ENCODE measurements around the gene ATG13.

The ATG13 gene

DNA sequence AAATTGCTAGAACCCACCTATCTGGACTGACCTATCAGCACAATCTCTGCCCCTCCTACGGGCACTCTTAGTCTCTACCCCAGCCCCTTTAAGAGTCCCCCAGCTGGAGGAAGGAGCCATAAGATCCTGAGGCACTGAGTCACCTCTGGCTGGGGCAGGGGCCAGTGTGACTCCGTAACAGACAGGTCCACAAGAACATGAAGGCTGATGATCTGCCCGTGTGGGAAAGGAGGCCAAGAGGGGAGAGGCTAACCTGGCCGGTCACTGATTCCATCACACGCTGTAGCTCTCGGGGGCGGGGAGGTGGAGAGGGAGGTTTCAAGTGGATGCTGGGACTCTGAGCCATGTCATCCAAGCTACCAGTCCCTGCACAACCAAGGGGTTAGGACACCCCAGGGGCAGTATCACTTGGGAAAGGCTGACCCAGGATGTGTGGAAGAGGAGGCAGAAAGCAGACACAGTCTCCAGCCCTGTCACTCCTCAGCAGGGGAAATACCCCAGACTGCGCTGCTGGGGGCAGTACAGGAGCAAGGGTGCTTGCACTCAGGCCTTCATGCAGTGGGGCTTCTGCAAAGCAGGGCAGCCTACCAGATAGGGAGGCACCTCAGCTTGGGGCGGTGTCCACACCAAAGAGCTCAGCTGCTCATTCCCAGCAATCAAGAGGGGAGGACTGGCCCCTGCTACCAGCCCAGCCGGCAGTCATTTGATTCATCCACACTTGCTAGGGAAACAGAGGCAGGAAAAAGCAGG, 60.8 kb downstream of the ATG13 start:
- Histone ChIP-seq H3K4me2 (ENCODE audit: low read length) (no peak overlapping the region), H3K4me1 (ENCODE audit: control insufficient read depth, insufficient read depth, low read length) (peaks cover 32% of the 10 kb centered on the region), H3K4me3 (ENCODE audit: low read length) (no peak overlapping the region), H3K27me3 (ENCODE audit: control insufficient read depth, insufficient read depth, low read length) (no peaks in the 10 kb centered on the region), H3K9me3 (replicated peaks; ENCODE audit: low read length) (no peaks in the 10 kb centered on the region), H3K36me3 (ENCODE audit: insufficient read depth, low read length) (peaks cover 68% of the 10 kb centered on the region), H3K9ac (ENCODE audit: low read depth, low read length) (no peak overlapping the region)

DNA sequence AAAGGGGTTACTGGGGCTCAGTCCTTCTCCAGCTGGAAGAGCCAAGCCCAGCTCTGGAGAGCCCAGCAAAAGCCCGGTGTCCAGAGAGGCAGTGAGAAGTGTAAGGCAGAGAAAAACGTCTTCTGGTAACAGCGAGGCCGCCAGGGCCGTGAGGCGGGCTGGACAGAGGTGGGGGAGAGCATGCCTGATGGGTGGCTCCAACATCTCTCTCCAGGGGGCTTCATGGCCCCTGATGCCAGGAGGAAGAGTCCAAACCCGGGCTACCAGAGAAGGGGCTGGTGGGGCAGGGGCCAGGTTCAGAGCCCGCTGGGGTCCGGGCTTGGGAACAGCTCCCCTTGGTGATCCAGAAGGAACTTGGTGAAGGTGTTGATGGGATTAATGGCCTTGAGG, 61.4 kb downstream of the ATG13 start:
- H3K4me3 ChIP-seq (ENCODE audit: low read length), result no peak overlapping the region
- no peak overlapping the region for H3K9ac ChIP-seq (ENCODE audit: low read depth, low read length)
- no peak overlapping the region for H3K4me2 ChIP-seq (ENCODE audit: low read length)
- H3K36me3 ChIP-seq (ENCODE audit: insufficient read depth, low read length), result peaks cover 64% of the 10 kb centered on the region
- H3K9me3 ChIP-seq (replicated peaks; ENCODE audit: low read length), result no peaks in the 10 kb centered on the region
- H3K4me1 ChIP-seq (ENCODE audit: control insufficient read depth, insufficient read depth, low read length), result peaks cover 32% of the 10 kb centered on the region
- H3K27me3 ChIP-seq (ENCODE audit: control insufficient read depth, insufficient read depth, low read length), result no peaks in the 10 kb centered on the region

DNA sequence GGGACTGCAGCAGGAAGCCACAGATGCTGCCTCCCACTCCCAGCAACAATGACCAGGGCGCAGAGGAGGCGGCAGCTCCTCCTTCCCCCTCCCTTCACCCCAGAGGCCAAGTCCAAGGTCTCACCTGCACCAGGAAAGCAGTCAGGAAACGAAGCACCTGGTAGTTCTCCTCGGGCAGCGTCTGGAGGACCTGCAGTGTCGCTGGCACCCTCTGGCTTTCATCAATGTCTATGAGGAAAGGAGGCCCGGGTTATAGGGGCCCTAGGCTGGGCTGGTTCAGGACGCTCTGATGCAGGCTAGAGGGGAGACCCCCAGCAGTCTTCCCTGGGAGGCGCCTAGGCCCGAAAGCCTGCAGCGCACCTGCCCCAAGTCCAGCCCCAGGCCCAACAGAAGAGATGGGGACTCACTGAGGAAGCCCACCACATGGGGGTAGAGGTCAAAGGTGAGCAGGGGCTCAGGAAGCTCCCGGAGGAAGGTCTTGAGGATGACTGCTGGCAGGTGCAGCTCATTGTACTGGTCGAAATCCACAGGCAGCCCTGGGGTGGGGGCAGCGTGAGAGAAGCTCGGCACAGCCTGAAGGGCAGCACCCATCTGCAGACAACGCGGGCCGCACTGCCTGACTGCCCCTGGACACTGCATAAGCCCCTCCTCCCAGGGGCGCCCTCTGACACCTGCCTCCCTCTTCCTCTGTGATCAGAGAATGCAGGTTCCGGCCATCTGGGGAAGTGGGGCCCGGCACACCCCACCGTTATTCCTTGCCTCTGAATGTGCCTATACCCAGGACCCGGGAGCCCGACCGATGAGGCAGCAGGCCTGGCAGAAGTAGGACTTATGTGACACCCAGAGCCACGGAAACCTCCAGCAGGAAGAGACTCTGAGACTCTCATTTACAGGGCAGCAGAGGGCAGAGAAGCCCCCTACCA, 62.1 kb downstream of the ATG13 start:
- no peak overlapping the region for H3K9ac ChIP-seq (ENCODE audit: low read depth, low read length)
- no peaks in the 10 kb centered on the region for H3K27me3 ChIP-seq (ENCODE audit: control insufficient read depth, insufficient read depth, low read length)
- peaks cover 68% of the 10 kb centered on the region for H3K36me3 ChIP-seq (ENCODE audit: insufficient read depth, low read length)
- H3K4me3 ChIP-seq (ENCODE audit: low read length), result no peak overlapping the region
- no peaks in the 10 kb centered on the region for H3K9me3 ChIP-seq (replicated peaks; ENCODE audit: low read length)
- H3K4me1 ChIP-seq (ENCODE audit: control insufficient read depth, insufficient read depth, low read length), result peaks cover 36% of the 10 kb centered on the region
- H3K4me2 ChIP-seq (ENCODE audit: low read length), result no peak overlapping the region

DNA sequence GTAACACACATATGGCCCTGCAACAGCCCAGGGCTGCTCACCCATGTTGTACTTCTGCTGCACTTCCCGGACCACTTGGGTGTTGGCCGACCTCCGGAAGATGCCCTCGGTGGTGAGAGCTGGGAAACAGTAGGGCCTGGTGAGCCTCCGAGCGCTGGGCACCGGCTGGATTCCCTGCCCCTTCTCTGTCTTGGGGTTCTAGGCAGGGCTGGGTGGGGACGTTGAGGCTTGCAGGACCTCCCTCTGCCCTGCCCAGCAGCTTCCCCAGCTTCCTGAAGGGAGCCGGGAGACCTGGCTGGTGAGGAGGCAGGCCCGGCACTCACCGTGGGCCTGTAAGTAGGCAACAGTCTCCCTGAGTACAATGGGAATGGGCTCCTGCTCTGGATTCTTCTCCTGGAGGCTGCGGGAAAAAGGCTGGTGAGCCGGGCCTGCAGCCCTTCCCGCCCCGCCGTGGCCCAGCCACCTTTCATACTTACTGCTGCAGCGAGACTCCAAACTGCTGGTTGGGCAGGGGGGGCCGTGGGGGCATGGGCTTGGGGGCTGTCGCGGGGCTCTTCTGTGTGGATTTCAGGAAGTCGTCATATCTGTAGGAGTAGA, 62.9 kb downstream of the ATG13 start:
- H3K9me3 ChIP-seq (replicated peaks; ENCODE audit: low read length), result no peaks in the 10 kb centered on the region
- peaks cover 28% of the 10 kb centered on the region for H3K4me1 ChIP-seq (ENCODE audit: control insufficient read depth, insufficient read depth, low read length)
- H3K36me3 ChIP-seq (ENCODE audit: insufficient read depth, low read length), result peaks cover 70% of the 10 kb centered on the region
- H3K9ac ChIP-seq (ENCODE audit: low read depth, low read length), result no peak overlapping the region
- no peaks in the 10 kb centered on the region for H3K27me3 ChIP-seq (ENCODE audit: control insufficient read depth, insufficient read depth, low read length)
- H3K4me2 ChIP-seq (ENCODE audit: low read length), result no peak overlapping the region
- no peak overlapping the region for H3K4me3 ChIP-seq (ENCODE audit: low read length)

DNA sequence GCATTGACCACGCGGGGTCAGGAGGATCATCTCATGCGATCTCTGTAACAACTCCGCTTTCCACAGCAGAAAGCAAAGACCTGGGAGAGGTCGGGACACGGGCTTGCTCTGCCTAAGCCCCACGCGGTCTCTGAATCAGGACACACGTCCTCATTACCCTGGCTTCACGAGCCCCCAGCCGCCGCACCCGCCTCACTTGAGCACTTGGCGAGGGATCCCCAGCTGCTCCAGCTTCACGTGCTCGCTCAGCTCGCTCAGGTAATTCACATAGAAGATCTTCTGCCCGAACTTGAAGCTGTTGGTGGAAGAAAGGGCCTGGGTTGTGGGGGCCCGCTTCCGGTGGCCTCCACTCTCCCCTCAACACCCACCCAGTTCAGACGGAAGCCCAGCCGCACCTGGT, 63.5 kb downstream of the ATG13 start:
- Histone ChIP-seq H3K9me3 (replicated peaks; ENCODE audit: low read length) (no peaks in the 10 kb centered on the region), H3K4me3 (ENCODE audit: low read length) (no peak overlapping the region), H3K4me1 (ENCODE audit: control insufficient read depth, insufficient read depth, low read length) (peaks cover 23% of the 10 kb centered on the region), H3K27me3 (ENCODE audit: control insufficient read depth, insufficient read depth, low read length) (no peaks in the 10 kb centered on the region), H3K9ac (ENCODE audit: low read depth, low read length) (no peak overlapping the region), H3K36me3 (ENCODE audit: insufficient read depth, low read length) (peaks cover 71% of the 10 kb centered on the region), H3K4me2 (ENCODE audit: low read length) (no peak overlapping the region)

DNA sequence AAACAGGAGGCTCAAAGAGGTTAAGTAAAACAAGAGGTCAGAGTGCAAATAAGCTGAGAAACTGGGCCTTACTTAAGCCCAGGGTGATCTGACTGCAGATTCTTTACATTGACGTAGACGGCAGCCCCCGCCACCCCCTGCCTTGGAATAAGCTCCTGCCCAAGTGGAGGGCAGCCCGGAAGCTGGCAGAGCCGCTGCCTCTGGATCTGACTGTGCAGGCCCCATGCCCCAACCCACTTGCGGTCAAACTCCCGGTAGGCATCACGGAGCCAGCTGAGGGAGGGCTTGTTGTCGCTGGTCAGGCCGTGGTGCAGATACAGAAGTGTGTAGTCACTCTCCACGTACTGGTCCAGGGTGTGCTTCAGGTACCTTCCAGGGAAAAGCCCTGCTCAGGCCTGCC, 64.5 kb downstream of the ATG13 start:
- no peak overlapping the region for H3K4me3 ChIP-seq (ENCODE audit: low read length)
- no peaks in the 10 kb centered on the region for H3K27me3 ChIP-seq (ENCODE audit: control insufficient read depth, insufficient read depth, low read length)
- peaks cover 73% of the 10 kb centered on the region for H3K36me3 ChIP-seq (ENCODE audit: insufficient read depth, low read length)
- no peaks in the 10 kb centered on the region for H3K9me3 ChIP-seq (replicated peaks; ENCODE audit: low read length)
- H3K9ac ChIP-seq (ENCODE audit: low read depth, low read length), result no peak overlapping the region
- no peak overlapping the region for H3K4me2 ChIP-seq (ENCODE audit: low read length)
- H3K4me1 ChIP-seq (ENCODE audit: control insufficient read depth, insufficient read depth, low read length), result peaks cover 15% of the 10 kb centered on the region

DNA sequence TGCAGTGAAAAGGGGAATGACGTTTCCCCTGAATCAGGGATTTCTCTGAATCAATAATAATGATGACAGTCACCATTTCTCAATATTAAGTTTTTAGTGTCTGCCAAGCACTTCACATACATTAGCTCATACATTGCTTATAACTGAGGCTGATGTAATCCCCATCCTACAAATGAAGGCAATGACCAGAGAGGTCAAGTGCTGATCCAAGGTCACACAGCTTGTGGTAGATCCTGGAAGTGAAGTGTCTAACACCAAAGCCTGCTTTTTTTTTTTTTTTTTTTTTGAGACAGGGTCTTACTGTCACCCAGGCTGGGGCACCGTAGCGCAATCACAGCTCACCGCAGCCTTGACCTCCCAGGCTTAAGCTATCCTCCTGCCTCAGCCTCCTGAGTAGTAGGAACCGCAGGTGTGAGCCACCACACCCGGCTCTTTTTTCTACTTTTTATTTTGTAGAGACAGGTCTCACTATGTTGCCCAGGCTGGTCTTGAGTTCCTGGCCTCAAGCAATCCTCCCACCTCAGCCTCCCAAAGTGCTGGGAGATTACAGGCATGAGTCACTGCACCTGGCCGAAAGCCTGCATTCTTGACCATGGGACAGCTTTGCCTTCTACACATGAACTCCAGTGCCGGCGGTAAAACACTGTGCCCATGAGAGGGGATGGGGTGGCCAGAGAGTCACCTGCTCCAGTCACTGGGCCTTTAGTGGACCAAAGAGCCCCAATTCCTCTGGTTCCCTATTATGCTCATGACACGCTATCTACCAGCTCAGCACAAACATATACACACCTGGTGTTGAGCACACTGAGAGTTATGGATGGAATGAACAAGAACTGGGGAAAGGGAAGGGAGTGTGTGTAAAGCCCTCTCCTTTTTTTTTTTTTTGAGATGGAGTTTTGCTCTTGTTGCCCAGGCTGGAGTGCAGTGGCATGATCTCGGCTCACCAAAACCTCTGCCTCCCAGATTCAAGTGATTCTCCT, 65.7 kb downstream of the ATG13 start:
- Histone ChIP-seq H3K4me2 (ENCODE audit: low read length) (no peak overlapping the region), H3K9me3 (replicated peaks; ENCODE audit: low read length) (no peaks in the 10 kb centered on the region), H3K36me3 (ENCODE audit: insufficient read depth, low read length) (peaks cover 75% of the 10 kb centered on the region), H3K9ac (ENCODE audit: low read depth, low read length) (no peak overlapping the region), H3K4me3 (ENCODE audit: low read length) (no peak overlapping the region), H3K4me1 (ENCODE audit: control insufficient read depth, insufficient read depth, low read length) (peaks cover 25% of the 10 kb centered on the region), H3K27me3 (ENCODE audit: control insufficient read depth, insufficient read depth, low read length) (no peaks in the 10 kb centered on the region)

DNA sequence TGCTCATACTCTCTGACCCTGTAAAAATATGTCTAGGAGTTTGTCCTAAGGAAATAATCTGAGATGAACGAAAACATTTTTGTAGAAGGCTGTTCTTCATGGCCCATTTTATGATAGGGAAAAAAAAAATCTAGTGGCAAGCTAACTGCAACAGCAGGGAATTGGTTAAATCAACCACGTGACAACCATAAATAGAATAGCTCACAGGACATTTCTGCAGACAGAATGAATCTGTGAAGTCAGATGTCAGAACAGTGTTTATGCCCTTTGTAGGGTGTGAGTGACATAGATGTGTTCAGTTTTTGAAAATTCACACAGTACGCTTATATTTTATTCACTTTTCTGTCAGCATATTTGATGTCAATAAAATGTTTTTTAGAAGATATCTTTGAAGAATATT, 67.0 kb downstream of the ATG13 start:
- no peak overlapping the region for H3K4me2 ChIP-seq (ENCODE audit: low read length)
- peaks cover 23% of the 10 kb centered on the region for H3K4me1 ChIP-seq (ENCODE audit: control insufficient read depth, insufficient read depth, low read length)
- no peak overlapping the region for H3K4me3 ChIP-seq (ENCODE audit: low read length)
- no peaks in the 10 kb centered on the region for H3K27me3 ChIP-seq (ENCODE audit: control insufficient read depth, insufficient read depth, low read length)
- H3K9ac ChIP-seq (ENCODE audit: low read depth, low read length), result no peak overlapping the region
- H3K36me3 ChIP-seq (ENCODE audit: insufficient read depth, low read length), result peaks cover 66% of the 10 kb centered on the region
- H3K9me3 ChIP-seq (replicated peaks; ENCODE audit: low read length), result no peaks in the 10 kb centered on the region

DNA sequence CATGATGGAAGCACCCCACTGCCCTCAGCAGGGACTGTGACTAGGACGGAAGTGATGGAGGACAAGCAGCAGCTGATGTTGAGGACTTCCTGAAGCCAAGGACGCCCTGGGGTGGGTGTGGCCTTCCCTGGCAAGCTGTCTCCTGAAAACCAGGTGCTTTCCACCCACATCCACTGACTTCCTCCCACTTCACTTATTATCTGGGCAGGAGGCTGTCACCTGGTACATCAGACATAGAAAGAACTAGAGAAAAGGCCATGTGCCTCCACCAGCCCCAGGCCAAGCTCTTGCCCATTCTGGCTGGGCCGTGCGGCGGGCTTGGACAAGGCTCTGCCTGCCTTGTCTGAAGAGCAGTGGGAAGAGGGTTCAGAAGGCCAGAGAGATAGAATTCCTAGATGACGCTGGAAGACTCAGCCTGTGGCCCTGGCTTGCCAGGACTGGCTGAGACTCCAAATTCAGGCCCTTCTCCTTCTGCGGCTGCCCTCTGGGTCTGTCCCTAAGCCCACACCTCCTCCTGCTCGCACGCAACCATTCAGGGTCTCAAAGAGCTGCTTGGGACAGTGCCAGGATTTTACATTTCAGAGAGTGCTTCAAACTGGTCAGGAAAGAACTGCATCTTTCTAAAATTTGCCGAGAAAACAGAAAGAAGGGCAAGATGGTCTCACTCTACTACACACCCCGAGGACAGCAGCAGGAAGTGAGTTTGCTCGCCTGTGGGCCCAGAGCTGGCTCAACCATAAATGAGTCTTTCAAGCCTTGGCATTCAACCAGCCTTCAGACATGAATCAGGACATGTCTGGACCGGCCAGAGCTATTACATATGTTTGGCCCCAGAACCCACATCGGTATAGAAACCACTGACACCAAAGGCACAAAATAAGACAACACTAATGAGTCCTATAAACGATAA, 69.8 kb downstream of the ATG13 start:
- peak overlapping the region; percentile 32 for H3K4me2 ChIP-seq (ENCODE audit: low read length)
- peak overlapping the region; percentile 26 for H3K9ac ChIP-seq (ENCODE audit: low read depth, low read length)
- H3K27me3 ChIP-seq (ENCODE audit: control insufficient read depth, insufficient read depth, low read length), result no peaks in the 10 kb centered on the region
- H3K4me3 ChIP-seq (ENCODE audit: low read length), result no peak overlapping the region
- H3K36me3 ChIP-seq (ENCODE audit: insufficient read depth, low read length), result peaks cover 53% of the 10 kb centered on the region
- no peaks in the 10 kb centered on the region for H3K9me3 ChIP-seq (replicated peaks; ENCODE audit: low read length)
- peaks cover 23% of the 10 kb centered on the region for H3K4me1 ChIP-seq (ENCODE audit: control insufficient read depth, insufficient read depth, low read length)

DNA sequence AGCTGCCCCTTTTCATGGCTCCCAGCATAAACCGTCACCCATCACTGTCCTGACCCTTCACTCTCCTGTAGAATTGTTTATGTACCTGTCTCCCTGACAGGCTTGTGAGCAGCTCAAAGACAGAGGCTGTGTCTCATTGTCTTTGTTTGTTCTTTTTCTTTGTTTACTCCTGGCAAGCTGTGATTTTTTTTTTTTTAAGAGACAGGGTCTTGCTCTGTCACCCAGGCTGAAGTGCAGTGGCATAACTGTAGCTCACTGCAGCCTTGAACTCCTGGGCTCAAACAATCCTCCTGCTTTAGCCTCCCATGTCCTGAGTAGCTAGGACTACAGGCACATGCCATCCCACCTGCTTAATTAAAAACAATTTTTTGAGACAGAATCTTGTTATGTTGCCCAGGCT, 73.3 kb downstream of the ATG13 start:
- H3K36me3 ChIP-seq (ENCODE audit: insufficient read depth, low read length), result peaks cover 57% of the 10 kb centered on the region
- no peaks in the 10 kb centered on the region for H3K9me3 ChIP-seq (replicated peaks; ENCODE audit: low read length)
- peaks cover 39% of the 10 kb centered on the region for H3K4me1 ChIP-seq (ENCODE audit: control insufficient read depth, insufficient read depth, low read length)
- no peak overlapping the region for H3K4me2 ChIP-seq (ENCODE audit: low read length)
- H3K27me3 ChIP-seq (ENCODE audit: control insufficient read depth, insufficient read depth, low read length), result no peaks in the 10 kb centered on the region
- no peak overlapping the region for H3K4me3 ChIP-seq (ENCODE audit: low read length)
- H3K9ac ChIP-seq (ENCODE audit: low read depth, low read length), result no peak overlapping the region

All from skeletal muscle satellite cell (primary cell).